22Rv1 (cell line): ENCODE results near the gene MLXIP.
"Not testable (repeated sequence)": the region's sequence is repeated elsewhere in the genome, so short reads cannot be mapped to it uniquely, and the experiment has no call there.

Experiments used
- H3K27ac ChIP-seq: fragments of 450-650 bp; 2 replicates; pipeline ENCODE4 v1.5.1; 2017
- ZFX ChIP-seq: fragments of 450-650 bp; IDR thresholded peaks from 2 replicates; pipeline ENCODE4 v1.6.1; 2017; ENCODE audit warnings: antibody characterized with exemption, borderline replicate concordance
- TF ChIP-seq, protein P1 (sequence below): fragments of 450-650 bp; IDR thresholded peaks from 2 replicates; pipeline ENCODE4 v1.5.1; 2017; ENCODE audit warnings: mild to moderate bottlenecking

MLXIP gene

DNA sequence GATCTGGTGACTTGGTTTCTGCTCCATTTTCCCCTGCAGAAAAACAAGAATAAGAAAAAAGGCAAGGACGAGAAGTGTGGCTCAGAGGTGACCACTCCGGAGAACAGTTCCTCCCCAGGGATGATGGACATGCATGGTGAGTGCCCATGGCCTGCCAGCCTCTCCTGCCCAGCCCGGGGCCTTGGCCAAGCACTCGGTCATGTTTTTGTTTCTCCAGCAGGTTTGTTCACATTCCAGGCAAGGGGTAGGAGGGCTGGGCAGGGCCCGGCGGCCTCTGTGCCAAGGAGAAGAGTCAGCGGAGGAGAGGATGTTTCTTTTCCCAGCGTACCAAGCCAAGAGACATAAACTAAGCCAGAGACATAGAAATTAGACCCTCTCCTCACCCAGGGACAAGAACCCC is 43.3 kb upstream of the MLXIP start:
- TF ChIP-seq, protein P1, sequence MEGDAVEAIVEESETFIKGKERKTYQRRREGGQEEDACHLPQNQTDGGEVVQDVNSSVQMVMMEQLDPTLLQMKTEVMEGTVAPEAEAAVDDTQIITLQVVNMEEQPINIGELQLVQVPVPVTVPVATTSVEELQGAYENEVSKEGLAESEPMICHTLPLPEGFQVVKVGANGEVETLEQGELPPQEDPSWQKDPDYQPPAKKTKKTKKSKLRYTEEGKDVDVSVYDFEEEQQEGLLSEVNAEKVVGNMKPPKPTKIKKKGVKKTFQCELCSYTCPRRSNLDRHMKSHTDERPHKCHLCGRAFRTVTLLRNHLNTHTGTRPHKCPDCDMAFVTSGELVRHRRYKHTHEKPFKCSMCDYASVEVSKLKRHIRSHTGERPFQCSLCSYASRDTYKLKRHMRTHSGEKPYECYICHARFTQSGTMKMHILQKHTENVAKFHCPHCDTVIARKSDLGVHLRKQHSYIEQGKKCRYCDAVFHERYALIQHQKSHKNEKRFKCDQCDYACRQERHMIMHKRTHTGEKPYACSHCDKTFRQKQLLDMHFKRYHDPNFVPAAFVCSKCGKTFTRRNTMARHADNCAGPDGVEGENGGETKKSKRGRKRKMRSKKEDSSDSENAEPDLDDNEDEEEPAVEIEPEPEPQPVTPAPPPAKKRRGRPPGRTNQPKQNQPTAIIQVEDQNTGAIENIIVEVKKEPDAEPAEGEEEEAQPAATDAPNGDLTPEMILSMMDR, result no peak
- TF ChIP-seq ZFX, result no peak

DNA sequence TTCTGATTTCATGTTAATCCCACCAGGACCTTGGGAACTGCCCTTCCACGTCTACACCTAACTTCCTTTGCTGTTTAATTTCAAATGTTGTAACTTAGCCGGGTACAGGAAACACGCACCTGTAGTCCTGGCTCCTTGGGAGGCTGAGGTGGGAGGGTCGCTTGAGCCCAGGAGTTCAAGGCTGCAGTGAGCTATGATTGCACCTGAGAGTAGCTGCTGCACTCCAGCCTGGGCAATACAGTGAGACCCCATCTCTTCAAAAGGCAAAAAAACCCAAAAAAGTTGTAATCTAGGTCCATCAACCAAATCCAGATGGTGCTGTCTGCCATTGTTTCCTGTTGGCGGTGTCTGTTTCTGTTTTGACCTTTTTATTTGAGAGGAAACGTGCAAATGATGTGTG is 42.4 kb upstream of the MLXIP start:
- no peak for TF ChIP-seq ZFX
- TF ChIP-seq, protein P1, result no peak
- H3K27ac ChIP-seq, result no peak overlapping the region

More for the DNA sequence above, 43.3 kb upstream of the MLXIP start:
- H3K27ac ChIP-seq, result no peak overlapping the region

DNA sequence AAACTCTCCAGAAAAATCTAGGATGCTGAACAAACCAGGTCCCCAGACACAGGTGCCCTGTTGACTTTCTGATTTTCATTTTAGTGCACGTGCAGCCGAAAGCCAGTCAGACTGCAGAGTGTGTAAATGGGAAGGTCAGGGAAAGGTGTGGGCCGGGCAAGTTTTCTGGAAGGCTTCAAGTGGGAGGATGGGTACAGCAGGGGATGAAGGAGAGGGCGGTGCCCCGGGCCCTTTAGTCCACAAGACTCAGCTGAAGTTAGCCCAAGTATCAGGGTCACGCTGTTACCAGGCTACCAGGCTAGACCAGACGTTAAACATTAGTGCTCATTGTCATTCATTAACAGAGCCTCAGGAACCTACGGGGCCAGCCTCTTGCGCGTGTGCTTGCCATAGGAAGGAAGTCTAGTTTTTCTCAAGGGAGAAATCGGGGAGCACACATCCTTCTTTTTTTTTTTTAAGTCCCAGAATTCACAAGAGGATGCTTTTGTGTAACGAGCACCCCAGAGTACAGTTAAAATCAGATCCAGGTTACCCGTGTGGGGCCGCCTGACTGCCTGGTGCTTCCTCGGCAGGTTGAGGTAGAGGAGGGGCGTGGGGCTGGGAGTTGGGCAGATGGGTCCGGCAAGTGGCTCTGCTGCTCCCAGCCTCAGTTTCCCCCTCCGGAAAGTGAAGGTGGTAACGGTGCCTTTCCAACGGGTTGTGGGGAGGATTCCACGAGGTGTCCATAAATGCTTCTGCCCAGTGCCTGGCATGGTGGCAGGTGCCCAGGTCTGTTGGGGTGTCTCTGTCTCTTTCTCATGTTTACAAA is 37.8 kb upstream of the MLXIP start:
- H3K27ac ChIP-seq, result no peak overlapping the region
- no peak for TF ChIP-seq ZFX
- TF ChIP-seq, protein P1, result no peak

DNA sequence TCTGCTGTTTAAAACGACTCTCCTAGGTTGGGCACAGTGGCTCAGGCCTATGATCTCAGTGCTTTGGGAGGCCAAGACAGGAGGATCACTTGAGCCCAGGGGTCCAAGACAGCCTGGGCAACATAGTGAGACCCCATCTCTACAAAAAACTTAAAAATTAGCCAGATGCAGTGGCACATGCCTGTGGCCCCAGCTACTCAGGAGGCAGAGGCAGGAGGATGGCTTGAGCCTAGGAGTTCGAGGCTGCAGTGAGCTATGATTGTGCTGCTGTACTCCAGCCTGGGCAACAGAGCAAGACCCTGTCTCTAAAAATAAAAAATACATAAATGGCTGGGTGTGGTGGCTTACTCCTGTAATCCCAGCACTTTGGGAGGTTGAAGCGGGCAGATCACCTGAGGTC is 37.1 kb upstream of the MLXIP start:
- not testable (repeated sequence) for H3K27ac ChIP-seq

DNA sequence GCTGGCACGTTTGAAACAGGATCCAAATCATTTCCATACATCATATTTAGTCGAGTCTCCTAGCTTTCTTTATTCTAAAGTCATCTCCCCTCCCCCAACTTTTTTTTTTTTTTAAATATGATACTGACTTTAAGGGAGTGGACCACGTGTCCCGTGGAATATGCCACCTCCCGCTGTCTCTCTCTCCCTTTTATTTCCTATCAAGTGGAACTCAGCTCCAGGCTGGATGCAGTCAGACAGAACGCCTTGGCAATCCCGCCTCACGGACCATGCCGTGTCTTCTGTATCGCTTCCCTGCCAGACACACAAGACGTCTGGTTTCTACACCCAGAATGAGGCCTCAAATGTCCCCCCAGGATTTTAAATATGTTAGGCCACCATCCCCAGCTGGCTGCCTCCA is 35.6 kb upstream of the MLXIP start:
- no peak overlapping the region for H3K27ac ChIP-seq

DNA sequence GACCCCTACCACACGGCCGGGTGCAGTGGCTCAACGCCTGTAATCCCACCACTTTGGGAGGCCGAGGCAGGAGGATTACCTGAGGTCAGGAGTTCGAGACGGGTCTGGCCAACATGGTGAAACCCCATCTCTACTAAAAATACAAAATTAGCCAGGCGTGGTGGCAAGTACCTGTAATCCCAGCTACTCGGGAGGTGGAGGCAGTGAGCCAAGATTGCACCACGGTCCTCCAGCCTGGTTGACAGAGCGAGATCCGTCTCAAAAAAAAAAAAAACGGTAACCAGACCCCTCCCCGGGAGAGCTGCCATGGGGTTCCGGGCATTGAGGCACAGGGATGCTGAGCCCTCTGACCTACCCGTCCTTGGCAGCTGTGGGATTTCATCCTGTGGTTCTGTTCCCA is 35.1 kb upstream of the MLXIP start:
- TF ChIP-seq ZFX, result no peak
- TF ChIP-seq, protein P1, result no peak
- H3K27ac ChIP-seq, result no peak overlapping the region

More for the DNA sequence above, 35.6 kb upstream of the MLXIP start:
- no peak for TF ChIP-seq ZFX
- TF ChIP-seq, protein P1, result no peak

DNA sequence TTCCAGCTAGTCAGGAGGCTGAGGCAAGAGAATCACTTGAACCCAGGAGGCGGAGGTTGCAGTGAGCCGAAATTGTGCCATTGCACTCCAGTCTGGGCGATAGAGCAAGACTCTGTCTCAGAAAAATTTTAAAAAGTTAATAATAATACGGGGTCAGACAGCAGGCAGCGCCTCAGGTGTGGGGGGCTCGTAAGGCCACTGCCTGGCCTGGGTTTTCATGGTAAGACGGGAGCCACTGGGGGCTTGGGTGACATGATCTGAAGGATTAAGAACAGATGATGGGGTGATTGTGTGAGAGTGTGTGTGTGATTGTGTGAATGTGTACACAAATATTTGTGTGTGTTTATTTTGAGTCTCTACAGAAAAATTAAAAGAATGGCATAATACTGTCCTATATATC is 33.3 kb upstream of the MLXIP start:
- H3K27ac ChIP-seq, result no peak overlapping the region
- TF ChIP-seq, protein P1, result no peak
- TF ChIP-seq ZFX, result no peak

DNA sequence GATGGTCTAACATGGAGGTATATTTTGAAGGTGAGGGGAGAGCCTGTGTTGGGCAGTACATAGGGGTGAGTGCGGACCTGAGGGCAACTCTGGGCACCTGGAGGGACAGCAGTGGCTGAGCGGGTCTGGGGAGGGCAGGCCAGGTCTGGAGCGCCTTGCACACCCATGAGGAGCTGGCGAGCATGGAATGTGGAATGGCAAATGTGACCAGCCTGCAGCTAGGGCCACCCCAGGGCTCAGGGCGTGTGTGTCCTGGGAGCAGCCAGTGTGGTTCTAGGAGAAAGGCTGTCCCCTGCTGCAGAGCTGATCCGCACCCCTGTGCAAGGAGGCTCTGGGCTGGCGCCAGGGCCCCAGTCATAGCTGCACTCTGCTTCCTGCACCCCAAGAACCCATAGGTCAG is 32.4 kb upstream of the MLXIP start:
- TF ChIP-seq ZFX, result no peak
- TF ChIP-seq, protein P1, result no peak
- no peak overlapping the region for H3K27ac ChIP-seq
